HEK293 (cell line): ENCODE measurements around the gene SRD5A3.

ENCODE experiments used
- CTCF ChIA-PET: fragments of 350-600 bp; formaldehyde crosslinking; extraction: SDS; loops from one replicate; lab custom pipeline; 2021; ENCODE audit warnings: antibody characterized with exemption; lab: Yijun Ruan, JAX
- POLR2A ChIA-PET: fragments of 300-600 bp; formaldehyde crosslinking; extraction: SDS; loops from one replicate; lab custom pipeline; 2020; ENCODE audit warnings: antibody characterized with exemption, inconsistent platforms; lab: Yijun Ruan, JAX
- H3K27ac ChIP-seq: fragments of 200-500 bp; sonication (Bioruptor generic); 2 replicates; pipeline ENCODE4 v1.5.1; 2014; ENCODE audit warnings: low read depth, low read length, control low read depth, inconsistent platforms; ENCODE audit errors: extremely low read depth
- H3K36me3 ChIP-seq, 2 experiments: fragments of 200-500 bp in 1 of 2; sonication (Bioruptor generic) in 1 of 2; 1 replicate in 1 of 2; 2 replicates in 1 of 2; pipeline ENCODE4 v1.5.1; 2014 to 2017; ENCODE audit warnings: inconsistent platforms in 2 of 2, low read length in 2 of 2; ENCODE audit not compliant: control insufficient read depth in 2 of 2, insufficient read depth in 1 of 2
- H3K4me1 ChIP-seq: fragments of 200-500 bp; sonication (Bioruptor generic); 2 replicates; pipeline ENCODE4 v1.5.1; 2014; ENCODE audit warnings: mild to moderate bottlenecking, low read length, inconsistent platforms; ENCODE audit not compliant: control insufficient read depth, insufficient read depth
- H3K4me3 ChIP-seq: 2 replicates; pipeline ENCODE4 v1.5.1; 2011; ENCODE audit warnings: low read depth, mild to moderate bottlenecking, control low read depth, low read length, moderate library complexity
- H3K9me3 ChIP-seq: fragments of 200-500 bp; sonication (Bioruptor generic); 2 replicates; pipeline ENCODE4 v1.5.1; 2014; ENCODE audit warnings: low read depth, low read length, inconsistent platforms; ENCODE audit not compliant: control insufficient read depth, insufficient read depth
- BCL6B ChIP-seq: fragments of 450-650 bp; formaldehyde crosslinking; IDR thresholded peaks from 2 replicates; pipeline ENCODE4 v1.5.1; 2017; ENCODE audit warnings: missing biosample characterization, missing genetic modification characterization
- CTCF ChIP-seq: fragments of 450-650 bp; formaldehyde crosslinking; IDR thresholded peaks from 2 replicates; pipeline ENCODE4 v1.5.1; 2016; ENCODE audit warnings: missing biosample characterization, missing genetic modification characterization
- EGR2 ChIP-seq: fragments of 450-650 bp; formaldehyde crosslinking; IDR thresholded peaks from 2 replicates; pipeline ENCODE4 v1.5.1; 2016; ENCODE audit warnings: low read depth, missing biosample characterization, missing genetic modification characterization
- HOXA7 ChIP-seq: sonication (generic); formaldehyde crosslinking; IDR thresholded peaks from 2 replicates; pipeline ENCODE4 v1.8.1; 2022; ENCODE audit warnings: missing genetic modification reagents, borderline replicate concordance
- IKZF3 ChIP-seq: fragments of 450-650 bp; IDR thresholded peaks from 2 replicates; pipeline ENCODE4 v1.5.0; 2018; ENCODE audit warnings: missing biosample characterization, mild to moderate bottlenecking, missing genetic modification characterization, moderate library complexity
- PATZ1 ChIP-seq: fragments of 450-650 bp; formaldehyde crosslinking; IDR thresholded peaks from 2 replicates; pipeline ENCODE4 v1.5.1; 2016; ENCODE audit warnings: missing biosample characterization, missing genetic modification characterization
- SCRT1 ChIP-seq: fragments of 450-650 bp; formaldehyde crosslinking; IDR thresholded peaks from 2 replicates; pipeline ENCODE4 v1.5.1; 2016; ENCODE audit warnings: missing biosample characterization, missing genetic modification characterization, borderline replicate concordance
- ZBTB49 ChIP-seq: fragments of 450-650 bp; formaldehyde crosslinking; IDR thresholded peaks from 2 replicates; pipeline ENCODE4 v1.5.1; 2016; ENCODE audit warnings: missing biosample characterization, missing genetic modification characterization, low read depth
- ZFP3 ChIP-seq: fragments of 450-650 bp; formaldehyde crosslinking; IDR thresholded peaks from 2 replicates; pipeline ENCODE4 v1.5.1; 2016; ENCODE audit warnings: low read depth, missing biosample characterization, missing genetic modification characterization
- ZNF114 ChIP-seq: fragments of 450-650 bp; formaldehyde crosslinking; IDR thresholded peaks from 2 replicates; pipeline ENCODE4 v1.5.0; 2017; ENCODE audit warnings: missing biosample characterization, missing genetic modification characterization
- ZNF140 ChIP-seq: fragments of 450-650 bp; formaldehyde crosslinking; IDR thresholded peaks from 2 replicates; pipeline ENCODE4 v1.5.1; 2016; ENCODE audit warnings: missing biosample characterization, missing genetic modification characterization
- ZNF169 ChIP-seq: fragments of 450-650 bp; formaldehyde crosslinking; IDR thresholded peaks from 2 replicates; pipeline ENCODE4 v1.5.1; 2016; ENCODE audit warnings: missing biosample characterization, missing genetic modification characterization
- ZNF19 ChIP-seq: fragments of 450-650 bp; formaldehyde crosslinking; IDR thresholded peaks from 2 replicates; pipeline ENCODE4; 2016; ENCODE audit warnings: missing biosample characterization, missing genetic modification characterization, low read depth
- ZNF24 ChIP-seq: fragments of 450-650 bp; formaldehyde crosslinking; IDR thresholded peaks from 2 replicates; pipeline ENCODE4 v1.5.1; 2016; ENCODE audit warnings: missing biosample characterization, missing genetic modification characterization
- ZNF280C ChIP-seq: fragments of 450-650 bp; formaldehyde crosslinking; IDR thresholded peaks from 2 replicates; pipeline ENCODE4 v1.5.1; 2016; ENCODE audit warnings: missing biosample characterization, missing genetic modification characterization
- ZNF324 ChIP-seq: fragments of 450-650 bp; formaldehyde crosslinking; IDR thresholded peaks from 2 replicates; pipeline ENCODE4 v1.5.1; 2016; ENCODE audit warnings: missing biosample characterization, missing genetic modification characterization
- ZNF350 ChIP-seq: fragments of 450-650 bp; formaldehyde crosslinking; IDR thresholded peaks from 2 replicates; pipeline ENCODE4 v1.5.0; 2017; ENCODE audit warnings: missing biosample characterization, mild to moderate bottlenecking, missing genetic modification characterization
- ZNF362 ChIP-seq: fragments of 450-650 bp; formaldehyde crosslinking; IDR thresholded peaks from 2 replicates; pipeline ENCODE4 v1.5.1; 2016; ENCODE audit warnings: missing biosample characterization, missing genetic modification characterization
- ZNF366 ChIP-seq: fragments of 450-650 bp; formaldehyde crosslinking; conservative IDR thresholded peaks from 2 replicates; pipeline ENCODE4 v1.5.1; 2016; ENCODE audit warnings: missing biosample characterization, missing genetic modification characterization
- ZNF423 ChIP-seq: fragments of 450-650 bp; formaldehyde crosslinking; IDR thresholded peaks from 2 replicates; pipeline ENCODE4 v1.5.1; 2016; ENCODE audit warnings: missing biosample characterization, missing genetic modification characterization
- ZNF561 ChIP-seq: fragments of 450-650 bp; IDR thresholded peaks from 2 replicates; pipeline ENCODE4 v1.5.1; 2018; ENCODE audit warnings: missing biosample characterization, missing genetic modification characterization, borderline replicate concordance
- ZNF623 ChIP-seq: fragments of 450-650 bp; formaldehyde crosslinking; IDR thresholded peaks from 2 replicates; pipeline ENCODE4 v1.5.1; 2016; ENCODE audit warnings: missing biosample characterization, missing genetic modification characterization
- ZSCAN5A ChIP-seq: fragments of 450-650 bp; formaldehyde crosslinking; IDR thresholded peaks from 2 replicates; pipeline ENCODE4 v1.5.1; 2016; ENCODE audit warnings: missing biosample characterization, missing genetic modification characterization
- ZXDB ChIP-seq: fragments of 450-650 bp; formaldehyde crosslinking; IDR thresholded peaks from 2 replicates; pipeline ENCODE4 v1.5.1; 2016; ENCODE audit warnings: missing biosample characterization, missing genetic modification characterization

SRD5A3 gene

GRCh38 chr4:55323375-55323774, 22.7 kb upstream of the SRD5A3 start (continued):
- TF ChIP-seq ZNF24 (tag by site-specific recombination) (no peak), ZNF140 (tag by site-specific recombination) (no peak), BCL6B (tag by site-specific recombination) (no peak), ZNF561 (no peak), ZNF362 (no peak), ZNF324 (tag by site-specific recombination) (no peak), HOXA7 (no peak)
- TF ChIP-seq, all 188 proteins: peak for 0

GRCh38 chr4:55326629-55327028, 19.4 kb upstream of the SRD5A3 start:
- no peak overlapping the region for H3K27ac ChIP-seq
- H3K4me3 ChIP-seq = no peak overlapping the region
- TF ChIP-seq SCRT1 (no peak), ZNF169 (tag by site-specific recombination) (no peak), ZXDB (tag by site-specific recombination) (no peak), ZNF366 (no peak), ZNF140 (tag by site-specific recombination) (no peak), ZFP3 (tag by site-specific recombination) (no peak), ZNF19 (tag by site-specific recombination) (no peak), ZSCAN5A (tag by site-specific recombination) (no peak), ZBTB49 (tag by site-specific recombination) (no peak), ZNF623 (tag by site-specific recombination) (no peak), ZNF280C (no peak), CTCF (tag by site-specific recombination) (no peak), IKZF3 (tag by site-specific recombination) (no peak), ZNF350 (tag by site-specific recombination) (no peak), ZNF423 (tag by site-specific recombination) (no peak), ZNF114 (tag by site-specific recombination) (no peak), PATZ1 (tag by site-specific recombination) (no peak), EGR2 (no peak)
- ChIA-PET POLR2A (no interaction called here), CTCF (interaction anchor here (0.6 kb wide), 1 partner anchor 1008 kb away, joined by 3 read pairs; no protein-coding TSS in a partner anchor)
- no peaks in the 10 kb centered on the region for H3K4me1 ChIP-seq
- H3K9me3 ChIP-seq = no peaks in the 10 kb centered on the region
- no peaks in the 10 kb centered on the region for H3K36me3 ChIP-seq
